Erythroblast (primary cell): Measurements from ENCODE around the gene POM121.
"Not testable (repeated sequence)": the region's sequence is repeated elsewhere in the genome, so short reads cannot be mapped to it uniquely, and the experiment has no call there.

Experiments
- GATA1 ChIP-seq: IDR thresholded peaks from 2 replicates; pipeline ENCODE4 v1.6.1; 2011; ENCODE audit warnings: low read depth, mild to moderate bottlenecking, control low read depth, low read length, moderate library complexity
- POLR2A ChIP-seq: IDR thresholded peaks from 2 replicates; pipeline ENCODE4 v1.6.1; 2011; ENCODE audit warnings: mild to moderate bottlenecking, low read length

- TF ChIP-seq POLR2A, GATA1: not testable (repeated sequence)
Measured at GRCh38 chr7:72971505-72971904, 46.6 kb downstream of the POM121 start.
